Muscle layer of colon (tissue), 2 donors: ENCODE data around the gene TNIK.

Source experiments
- H3K27ac ChIP-seq: one replicate; pipeline ENCODE4 v1.7.0; 2013; ENCODE audit warnings: low read depth, mild to moderate bottlenecking, low read length, moderate library complexity
- H3K27me3 ChIP-seq, 2 donors: one replicate each; pipeline ENCODE4 v1.7.0; 2013; ENCODE audit warnings: low read length in 2 of 2, mild to moderate bottlenecking in 2 of 2; ENCODE audit not compliant: insufficient read depth in 2 of 2, control insufficient read depth in 1 of 2
- H3K36me3 ChIP-seq: one replicate; pipeline ENCODE4 v1.7.0; 2013; ENCODE audit warnings: mild to moderate bottlenecking, low read length; ENCODE audit not compliant: insufficient read depth
- H3K4me1 ChIP-seq: one replicate; pipeline ENCODE4 v1.7.0; 2013; ENCODE audit warnings: mild to moderate bottlenecking, low read length; ENCODE audit not compliant: insufficient read depth
- H3K4me3 ChIP-seq, 2 donors: one replicate each; pipeline ENCODE4 v1.7.0; 2013; ENCODE audit warnings: low read length in 2 of 2, low read depth in 1 of 2, mild to moderate bottlenecking in 1 of 2, moderate library complexity in 1 of 2
- H3K9ac ChIP-seq: one replicate; pipeline ENCODE4 v1.7.0; 2013; ENCODE audit warnings: low read length
- H3K9me3 ChIP-seq: one replicate; pipeline ENCODE4 v1.7.0; 2013; ENCODE audit warnings: mild to moderate bottlenecking, low read length
- donor health status: abdominal sarcoma.
- donor health status: Adenocarcinoma of cecum.

TNIK gene

GRCh38 chr3:171444001-171444690 is 16.1 kb downstream of the TNIK start:
- H3K27ac ChIP-seq: no peak overlapping the region
- H3K36me3 ChIP-seq: no peaks in the 10 kb centered on the region
- no peaks in the 10 kb centered on the region for H3K27me3 ChIP-seq
- H3K4me1 ChIP-seq: peaks cover 11% of the 10 kb centered on the region
- H3K9me3 ChIP-seq: no peaks in the 10 kb centered on the region
- no peak overlapping the region for H3K9ac ChIP-seq
- no peak overlapping the region for H3K4me3 ChIP-seq

DNA sequence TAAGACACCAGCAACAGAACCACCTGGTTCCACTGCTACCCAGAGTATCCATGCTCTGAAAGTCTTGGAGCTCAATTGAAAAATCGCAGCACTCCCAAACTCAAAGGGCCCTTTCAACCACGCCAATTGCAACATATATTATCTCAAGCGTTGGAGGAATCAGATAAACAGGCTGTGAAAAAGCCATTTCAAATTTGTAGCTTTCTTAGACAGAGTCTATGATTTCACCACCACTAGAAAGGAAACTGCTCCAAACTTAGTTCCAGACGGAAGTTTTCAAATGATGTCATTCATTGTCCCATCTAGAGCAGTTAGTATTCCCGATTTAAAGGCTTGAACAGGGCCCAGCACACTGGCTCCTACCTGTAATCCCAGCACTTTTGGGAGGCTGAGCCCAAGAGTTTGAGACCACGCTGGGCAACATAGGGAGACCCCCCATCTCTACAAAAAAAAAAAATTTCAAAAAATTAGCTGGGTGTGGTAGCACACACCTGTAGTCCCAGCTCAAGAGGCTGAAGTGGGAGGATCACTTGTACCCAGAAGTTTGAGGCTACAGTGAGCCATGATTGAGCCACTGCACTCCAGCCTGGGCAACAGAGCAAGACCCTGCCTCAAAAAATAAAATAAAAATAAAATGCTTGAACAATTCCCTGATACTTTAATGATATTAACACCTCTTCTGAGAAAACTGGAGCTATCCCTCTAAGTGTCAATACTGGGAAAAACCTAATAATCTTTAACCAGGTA is 16.8 kb downstream of the TNIK start:
- Histone ChIP-seq H3K27me3 (no peaks in the 10 kb centered on the region), H3K27ac (no peak overlapping the region), H3K9ac (no peak overlapping the region), H3K4me1 (peaks cover 11% of the 10 kb centered on the region), H3K36me3 (no peaks in the 10 kb centered on the region), H3K4me3 (no peak overlapping the region), H3K9me3 (no peaks in the 10 kb centered on the region)

DNA sequence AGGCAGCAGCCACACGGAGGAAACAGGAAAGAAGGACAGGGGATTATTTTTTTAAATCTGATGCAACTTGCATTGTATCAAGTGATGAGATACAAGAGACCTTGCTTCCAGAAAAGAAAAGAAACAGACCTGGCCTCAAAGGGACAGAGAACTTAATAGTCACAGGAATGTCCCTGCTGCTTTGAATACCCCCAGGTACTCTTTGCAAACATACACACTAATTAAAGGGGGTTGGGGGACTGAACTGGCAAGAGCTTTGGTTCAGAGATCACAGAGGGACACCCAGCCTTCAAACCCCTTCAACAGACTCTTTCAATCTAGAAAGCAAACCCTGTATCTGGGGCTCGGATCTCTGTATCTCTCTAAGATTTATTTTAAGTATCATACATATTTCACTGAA is 18.0 kb downstream of the TNIK start:
- H3K4me1 ChIP-seq: peaks cover 15% of the 10 kb centered on the region
- no peak overlapping the region for H3K9ac ChIP-seq
- no peaks in the 10 kb centered on the region for H3K36me3 ChIP-seq
- no peak overlapping the region for H3K27ac ChIP-seq
- no peaks in the 10 kb centered on the region for H3K9me3 ChIP-seq
- no peaks in the 10 kb centered on the region for H3K27me3 ChIP-seq
- no peak overlapping the region for H3K4me3 ChIP-seq

DNA sequence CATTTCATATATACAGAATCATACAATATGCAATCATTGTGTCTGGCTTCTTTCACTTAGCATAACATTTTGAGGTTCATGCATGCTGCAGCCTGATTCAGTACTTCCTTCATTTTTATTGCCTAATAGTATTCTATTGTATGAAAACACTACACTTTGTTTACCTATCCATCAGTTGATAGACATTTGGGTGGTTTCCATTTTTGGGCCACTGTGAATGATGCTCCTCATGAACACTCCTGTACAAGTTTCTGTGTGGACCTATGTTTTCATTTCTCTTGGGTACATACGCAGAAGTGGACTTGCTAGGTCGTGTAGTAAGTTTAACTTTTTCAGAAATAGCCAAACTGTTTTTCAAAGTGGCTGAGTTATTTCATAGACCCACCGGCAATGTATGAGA is 18.8 kb downstream of the TNIK start:
- no peak overlapping the region for H3K27ac ChIP-seq

DNA sequence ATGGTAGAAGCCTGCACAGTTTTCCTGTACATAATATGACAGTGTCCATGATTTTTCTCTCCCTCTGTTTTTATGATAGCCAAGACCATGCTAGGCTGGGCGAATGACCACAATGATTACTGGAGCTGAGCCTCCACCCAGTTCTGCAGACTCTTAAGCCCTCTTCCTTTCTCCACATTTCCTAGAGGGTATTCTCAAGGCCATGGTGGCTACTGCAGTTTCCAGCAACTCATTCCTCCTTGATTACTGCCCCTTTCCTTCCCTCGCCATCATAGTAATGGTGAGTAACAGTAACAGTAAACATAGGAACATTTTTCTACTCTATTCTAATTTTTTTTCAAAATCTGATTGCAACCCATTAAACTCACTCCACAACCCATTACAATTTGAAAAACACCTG is 20.2 kb downstream of the TNIK start:
- no peak overlapping the region for H3K27ac ChIP-seq
- no peaks in the 10 kb centered on the region for H3K27me3 ChIP-seq
- no peaks in the 10 kb centered on the region for H3K9me3 ChIP-seq
- no peaks in the 10 kb centered on the region for H3K36me3 ChIP-seq
- H3K4me1 ChIP-seq: peaks cover 22% of the 10 kb centered on the region
- H3K9ac ChIP-seq: no peak overlapping the region
- no peak overlapping the region for H3K4me3 ChIP-seq

More for the DNA sequence above, 18.8 kb downstream of the TNIK start:
- Histone ChIP-seq H3K4me1 (peaks cover 22% of the 10 kb centered on the region), H3K9me3 (no peaks in the 10 kb centered on the region), H3K36me3 (no peaks in the 10 kb centered on the region), H3K9ac (no peak overlapping the region), H3K27me3 (no peaks in the 10 kb centered on the region), H3K4me3 (no peak overlapping the region)

- H3K36me3 ChIP-seq: no peaks in the 10 kb centered on the region
- no peak overlapping the region for H3K9ac ChIP-seq
- peaks cover 14% of the 10 kb centered on the region for H3K4me1 ChIP-seq
- no peak overlapping the region for H3K4me3 ChIP-seq
- no peaks in the 10 kb centered on the region for H3K27me3 ChIP-seq
- no peak overlapping the region for H3K27ac ChIP-seq
- no peaks in the 10 kb centered on the region for H3K9me3 ChIP-seq
Observed at GRCh38 chr3:171437115-171437756, 23.0 kb downstream of the TNIK start.

DNA sequence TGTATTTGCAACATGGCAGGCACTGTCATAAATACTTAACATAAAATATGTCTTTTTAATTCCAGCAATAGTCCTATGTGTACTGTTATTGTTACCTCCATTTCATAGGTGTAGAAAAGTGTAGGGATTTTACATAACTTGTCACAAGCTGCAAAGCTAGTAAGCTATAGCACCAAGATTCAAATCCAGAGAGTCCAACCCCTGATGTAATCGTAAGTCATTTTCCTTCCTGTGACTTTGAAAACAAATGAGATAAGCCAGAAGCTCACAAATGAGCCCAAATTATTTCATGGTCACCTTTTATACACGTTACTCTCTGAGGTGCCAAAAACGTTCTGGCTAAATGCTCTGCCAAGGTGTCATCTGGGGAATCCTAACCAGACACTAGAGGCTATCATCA is 23.8 kb downstream of the TNIK start:
- Histone ChIP-seq H3K9ac (no peak overlapping the region), H3K9me3 (no peaks in the 10 kb centered on the region), H3K27ac (no peak overlapping the region), H3K27me3 (no peaks in the 10 kb centered on the region), H3K4me3 (no peak overlapping the region), H3K4me1 (peaks cover 14% of the 10 kb centered on the region), H3K36me3 (no peaks in the 10 kb centered on the region)

GRCh38 chr3:171435757-171436156 is 24.4 kb downstream of the TNIK start:
- no peak overlapping the region for H3K4me3 ChIP-seq
- no peak overlapping the region for H3K9ac ChIP-seq
- no peak overlapping the region for H3K27ac ChIP-seq
- no peaks in the 10 kb centered on the region for H3K27me3 ChIP-seq
- no peaks in the 10 kb centered on the region for H3K9me3 ChIP-seq
- H3K36me3 ChIP-seq: no peaks in the 10 kb centered on the region
- peaks cover 14% of the 10 kb centered on the region for H3K4me1 ChIP-seq

GRCh38 chr3:171435143-171435542 is 25.1 kb downstream of the TNIK start:
- no peak overlapping the region for H3K9ac ChIP-seq
- H3K4me1 ChIP-seq: peaks cover 14% of the 10 kb centered on the region
- H3K36me3 ChIP-seq: no peaks in the 10 kb centered on the region
- H3K27ac ChIP-seq: no peak overlapping the region
- H3K9me3 ChIP-seq: no peaks in the 10 kb centered on the region
- H3K4me3 ChIP-seq: no peak overlapping the region
- H3K27me3 ChIP-seq: no peaks in the 10 kb centered on the region

DNA sequence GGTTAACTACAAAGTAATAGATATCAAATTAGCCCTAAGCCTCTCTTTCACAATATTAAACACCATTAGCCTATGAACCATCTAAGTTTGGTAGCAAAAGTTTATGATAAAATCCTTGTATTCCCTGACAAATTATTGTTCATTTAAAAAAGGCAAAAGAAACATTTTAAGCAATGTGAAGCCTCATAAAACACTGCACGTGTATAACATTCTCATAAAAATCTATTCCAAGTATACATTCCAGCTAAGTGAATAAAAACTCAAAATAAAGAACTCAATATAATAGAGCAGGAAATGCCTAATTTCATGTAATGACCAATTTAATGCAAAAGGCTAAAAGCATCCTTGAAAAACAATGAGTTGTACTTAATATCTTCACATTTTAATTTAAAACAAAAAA is 27.7 kb downstream of the TNIK start:
- H3K9me3 ChIP-seq: no peaks in the 10 kb centered on the region
- no peaks in the 10 kb centered on the region for H3K36me3 ChIP-seq
- H3K4me1 ChIP-seq: peaks cover 14% of the 10 kb centered on the region
- no peak overlapping the region for H3K9ac ChIP-seq
- no peaks in the 10 kb centered on the region for H3K27me3 ChIP-seq
- no peak overlapping the region for H3K27ac ChIP-seq
- H3K4me3 ChIP-seq: no peak overlapping the region

DNA sequence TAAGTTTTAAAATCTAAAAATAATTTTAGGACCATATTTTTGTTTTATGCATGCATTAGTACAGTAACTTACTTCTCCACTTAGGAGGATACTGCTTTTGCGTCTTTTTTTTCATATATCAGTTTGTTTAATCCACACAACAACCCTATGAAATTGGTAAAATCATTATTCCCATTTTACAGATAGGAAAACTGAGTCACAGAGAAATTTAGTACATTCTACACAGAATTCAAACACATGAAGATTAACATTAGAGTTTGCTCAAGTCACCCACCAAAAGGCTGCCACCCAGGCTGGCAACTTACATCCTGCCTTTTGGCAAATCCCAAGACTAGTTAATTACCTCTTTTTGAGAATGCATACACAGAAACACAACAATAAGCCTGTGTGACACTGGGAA is 28.7 kb downstream of the TNIK start:
- no peaks in the 10 kb centered on the region for H3K27me3 ChIP-seq
- H3K9ac ChIP-seq: no peak overlapping the region
- H3K36me3 ChIP-seq: no peaks in the 10 kb centered on the region
- no peaks in the 10 kb centered on the region for H3K9me3 ChIP-seq
- no peak overlapping the region for H3K27ac ChIP-seq
- H3K4me3 ChIP-seq: no peak overlapping the region
- peaks cover 4% of the 10 kb centered on the region for H3K4me1 ChIP-seq
